Measurements from ENCODE around the gene BAIAP3.

GRCh38 chr16:1334739-1335138 lies 1.3 kb downstream of the BAIAP3 start:
- TF ChIP-seq CTCF (IDR thresholded peaks at IDR 0.05; ENCODE audit: insufficient read depth, low read length), result no peak
- TF ChIP-seq REST (IDR thresholded peaks at IDR 0.05; ENCODE audit: insufficient replicate concordance, low read depth), result no peak
- no peak for TF ChIP-seq GABPA (IDR thresholded peaks at IDR 0.05; ENCODE audit: low read depth)

Data from HL-60 (cell line).